H1 (cell line): Measurements from ENCODE around the gene CSNK2A3. TPM values are rescaled to one million over a fixed set of nuclear protein-coding genes. Genes with fewer than 3 reads are reported as not detected.

Experiments used
- CTCF ChIA-PET: fragments of 300-600 bp; sonication (Branson Sonifier 250); formaldehyde crosslinking; loops from one replicate; lab custom pipeline; 2021; ENCODE audit not compliant: partially characterized antibody; lab: Charles Lee
- POLR2A ChIA-PET: fragments of 300-600 bp; sonication (Branson Sonifier 250); formaldehyde crosslinking; loops from one replicate; lab custom pipeline; 2021; ENCODE audit warnings: inconsistent platforms; ENCODE audit not compliant: partially characterized antibody; lab: Charles Lee
- DNase-seq, 2 experiments: peaks; one replicate each; pipeline versions ENCODE4 v3.0.0 to v3.0.0-alpha.2; 2010 to 2022; ENCODE audit warnings: low spot score in 2 of 2, low read depth in 1 of 2, mixed read lengths in 1 of 2
- FAIRE-seq: peaks from 2 replicates; lab custom pipeline; 2011; peaks lifted over from hg19 to GRCh38; lab: Jason Lieb, UNC
- H2AFZ ChIP-seq: 2 replicates; pipeline ENCODE4 v1.8.1; 2012; ENCODE audit warnings: low read length, inconsistent platforms
- H2AK5ac ChIP-seq: 2 replicates; pipeline ENCODE4 v1.6.1; 2013; ENCODE audit warnings: low read depth, low read length
- H2BK120ac ChIP-seq: replicated peaks from 2 replicates; pipeline ENCODE3; 2013; ENCODE audit warnings: low read depth, low read length, inconsistent platforms
- H2BK12ac ChIP-seq: 2 replicates; pipeline ENCODE4 v1.6.1; 2013; ENCODE audit warnings: low read depth, low read length
- H2BK15ac ChIP-seq: 2 replicates; pipeline ENCODE4 v1.6.1; 2013; ENCODE audit warnings: low read length
- H2BK20ac ChIP-seq: 2 replicates; pipeline ENCODE4 v1.6.1; 2013; ENCODE audit warnings: low read length
- H2BK5ac ChIP-seq: 2 replicates; pipeline ENCODE4 v1.6.1; 2013; ENCODE audit warnings: low read depth, low read length
- H3K14ac ChIP-seq: 2 replicates; pipeline ENCODE4 v1.6.1; 2013; ENCODE audit warnings: inconsistent platforms; ENCODE audit not compliant: insufficient read length
- H3K18ac ChIP-seq: 2 replicates; pipeline ENCODE4 v1.6.1; 2013; ENCODE audit warnings: low read length; ENCODE audit errors: extremely low read depth
- H3K23ac ChIP-seq: 2 replicates; pipeline ENCODE4 v1.6.1; 2013; ENCODE audit warnings: inconsistent platforms; ENCODE audit not compliant: insufficient read length
- H3K23me2 ChIP-seq: 2 replicates; pipeline ENCODE4 v1.6.1; 2013; ENCODE audit warnings: low read depth, low read length
- H3K27ac ChIP-seq: 2 replicates; pipeline ENCODE4 v1.6.1; 2011; ENCODE audit warnings: low read depth, low read length, inconsistent platforms
- H3K27me3 ChIP-seq, 4 experiments: replicated peaks in 1 of 4; 1 replicate in 1 of 4; 2 replicates in 3 of 4; pipeline versions ENCODE4 v1.6.1 to v1.8.1; 2011 to 2013; ENCODE audit warnings: low read length in 3 of 4, mild to moderate bottlenecking in 3 of 4, inconsistent platforms in 2 of 4, mixed read lengths in 2 of 4, moderate library complexity in 1 of 4; ENCODE audit not compliant: control insufficient read depth in 3 of 4, insufficient read depth in 3 of 4; ENCODE audit errors: extremely low read depth in 1 of 4
- H3K36me3 ChIP-seq, 4 experiments: 2 replicates each; pipeline versions ENCODE4 v1.6.1 to v1.8.1; 2011 to 2013; ENCODE audit warnings: mild to moderate bottlenecking in 4 of 4, low read length in 3 of 4, moderate library complexity in 2 of 4, control low read depth in 1 of 4, inconsistent platforms in 1 of 4; ENCODE audit not compliant: insufficient read depth in 4 of 4, control insufficient read depth in 2 of 4
- H3K4ac ChIP-seq: replicated peaks from 2 replicates; pipeline ENCODE3; 2013; ENCODE audit warnings: low read length, low read depth, mixed read lengths, inconsistent platforms; ENCODE audit not compliant: insufficient read length
- H3K4me1 ChIP-seq, 4 experiments: replicated peaks in 1 of 4; 1 replicate in 1 of 4; 2 replicates in 3 of 4; pipeline versions ENCODE4 v1.6.1 to v1.8.1; 2011 to 2013; ENCODE audit warnings: low read length in 3 of 4, inconsistent platforms in 2 of 4, mixed read lengths in 1 of 4; ENCODE audit not compliant: insufficient read depth in 4 of 4, control insufficient read depth in 3 of 4
- H3K4me2 ChIP-seq, 2 experiments: 2 replicates each; pipeline versions ENCODE4 v1.6.1 to v1.8.1; 2011 to 2013; ENCODE audit warnings: low read depth in 2 of 2, low read length in 2 of 2, control low read depth in 1 of 2, inconsistent platforms in 1 of 2, mild to moderate bottlenecking in 1 of 2; ENCODE audit not compliant: insufficient read depth in 1 of 2
- H3K4me3 ChIP-seq, 4 experiments: fragments of 200-600, 300-600 bp in 1 of 4; sonication (generic), shearing (Covaris generic), sonication (Bioruptor Twin) in 1 of 4; 2 replicates each; pipeline versions ENCODE4 v1.5.1 to v1.8.1; 2011 to 2016; ENCODE audit warnings: low read length in 4 of 4, low read depth in 3 of 4, control low read depth in 2 of 4, inconsistent platforms in 2 of 4, mild to moderate bottlenecking in 2 of 4, mixed read lengths in 1 of 4, moderate library complexity in 1 of 4; ENCODE audit not compliant: insufficient read depth in 2 of 4; ENCODE audit errors: extremely low read depth in 1 of 4
- H3K56ac ChIP-seq: replicated peaks from 2 replicates; pipeline ENCODE3; 2013; ENCODE audit warnings: low read depth, mild to moderate bottlenecking, mixed read lengths, low read length, inconsistent platforms; ENCODE audit not compliant: insufficient read length
- H3K79me1 ChIP-seq: 2 replicates; pipeline ENCODE4 v1.6.1; 2013; ENCODE audit warnings: low read depth, low read length, control low read depth
- H3K79me2 ChIP-seq, 2 experiments: 2 replicates each; pipeline versions ENCODE4 v1.6.1 to v1.8.1; 2012 to 2013; ENCODE audit warnings: low read length in 2 of 2, mild to moderate bottlenecking in 2 of 2, inconsistent platforms in 1 of 2; ENCODE audit not compliant: insufficient read depth in 2 of 2, control insufficient read depth in 1 of 2
- H3K9ac ChIP-seq, 4 experiments: replicated peaks in 1 of 4; 1 replicate in 1 of 4; 2 replicates in 3 of 4; pipeline versions ENCODE4 v1.6.1 to v1.8.1; 2011 to 2013; ENCODE audit warnings: low read depth in 3 of 4, low read length in 3 of 4, control low read depth in 2 of 4, mild to moderate bottlenecking in 2 of 4, moderate library complexity in 2 of 4, inconsistent platforms in 1 of 4; ENCODE audit errors: extremely low read depth in 1 of 4
- H3K9me3 ChIP-seq, 2 experiments: 2 replicates each; pipeline versions ENCODE4 v1.6.1 to v1.8.1; 2012 to 2013; ENCODE audit warnings: mild to moderate bottlenecking in 2 of 2, moderate library complexity in 2 of 2, control low read depth in 1 of 2, inconsistent platforms in 1 of 2, low read depth in 1 of 2, low read length in 1 of 2, mixed read lengths in 1 of 2; ENCODE audit not compliant: insufficient read depth in 2 of 2
- H4K20me1 ChIP-seq, 2 experiments: replicated peaks in 1 of 2; 2 replicates each; pipeline versions ENCODE3 to v1.8.1; 2011 to 2013; ENCODE audit warnings: inconsistent platforms in 2 of 2, low read length in 2 of 2, mild to moderate bottlenecking in 1 of 2; ENCODE audit not compliant: insufficient read depth in 2 of 2, control insufficient read depth in 1 of 2
- H4K5ac ChIP-seq: 2 replicates; pipeline ENCODE4 v1.6.1; 2013; ENCODE audit warnings: low read length, low read depth, mixed read lengths, inconsistent platforms; ENCODE audit not compliant: insufficient read length
- H4K8ac ChIP-seq: 2 replicates; pipeline ENCODE4 v1.8.0; 2013; ENCODE audit warnings: mild to moderate bottlenecking, moderate library complexity, low read length, inconsistent platforms; ENCODE audit not compliant: insufficient read depth; ENCODE audit errors: extremely low read depth
- H4K91ac ChIP-seq: replicated peaks from 2 replicates; pipeline ENCODE3; 2013; ENCODE audit warnings: low read length, mixed read lengths, inconsistent platforms; ENCODE audit not compliant: insufficient read length
- BACH1 ChIP-seq: IDR thresholded peaks from 2 replicates; pipeline ENCODE4 v1.6.1; 2012; ENCODE audit warnings: low read length, improper control_type of control experiment
- KDM1A ChIP-seq: fragments of 200-600, 300-600 bp; sonication (generic); IDR thresholded peaks from 2 replicates; pipeline ENCODE4 v1.7.1; 2016; ENCODE audit warnings: mild to moderate bottlenecking, low read length, borderline replicate concordance
- WGBS, 2 experiments: shearing (Covaris generic) in 1 of 2; methylation state at CpG; one replicate each; pipeline versions ENCODE4 v1.1.6 to v1.1.7; 2013 to 2015; ENCODE audit warnings: low lambda C conversion rate in 2 of 2, mixed read lengths in 2 of 2, inconsistent platforms in 1 of 2, low coverage in 1 of 2, missing lambda C conversion rate in 1 of 2; ENCODE audit not compliant: insufficient replicate concordance in 2 of 2, insufficient coverage in 1 of 2, insufficient read length in 1 of 2; ENCODE audit errors: extremely low coverage in 1 of 2, missing lambda C conversion rate in 1 of 2; 5-methylcytosine and 5-hydroxymethylcytosine counted together
- polyA plus RNA-seq, 7 experiments: library from polyadenylated mRNA; depleted of rRNA in 3 of 7; stranded (reverse) in 5 of 7; unstranded in 2 of 7; fragments of >200 nt in 5 of 7; fragments of 200-250 nt in 2 of 7; gene quantifications; 1 replicate in 5 of 7; 2 replicates in 1 of 7; 4 replicates in 1 of 7; pipeline versions ENCODE4 v1.2.1 to v1.2.3, GENCODE V29; 2011 to 2013; ENCODE audit warnings: missing spikeins in 2 of 7, mixed read lengths in 2 of 7
- total RNA-seq: library from RNA; stranded (reverse); fragmentation: NEBNext Ultra II Directional; extraction: Animal tissue kit (Norgen Biotek cat#: 25700); gene quantifications from 2 replicates; pipeline ENCODE4 v1.2.1, GENCODE V29; 2021

CSNK2A3 gene
- total and polyA plus RNA-seq, 2 of the 8 experiments (the other 6 are each of a cell fraction or from before 2014, with no cell fraction given) = 0.69 to 1.0 TPM

DNA sequence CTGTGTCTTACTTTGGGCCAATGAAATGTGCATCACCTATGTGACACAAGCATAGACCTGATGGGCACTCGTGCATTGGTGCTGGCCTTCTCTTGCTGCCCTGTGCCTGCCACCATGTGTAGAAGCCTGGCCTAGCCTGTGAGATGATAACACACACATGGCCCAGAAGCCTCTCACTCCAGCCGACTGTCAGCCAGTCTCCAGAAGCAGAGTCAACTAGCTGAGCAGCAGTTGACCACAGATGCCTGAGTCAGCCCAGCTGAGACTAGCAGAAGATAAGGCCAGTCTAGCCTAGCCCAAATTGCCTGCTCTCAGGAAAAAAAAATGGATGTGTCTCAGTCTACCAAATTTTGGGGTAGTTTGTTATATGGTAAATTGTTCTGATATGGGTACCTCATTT, 46.2 kb downstream of the CSNK2A3 start:
- no peak overlapping the region for H3K4ac ChIP-seq
- no peaks in the 10 kb centered on the region for H3K27me3 ChIP-seq
- TF ChIP-seq BACH1 (no peak), KDM1A (no peak)
- TF ChIP-seq, all 59 proteins: peak for 0
- H4K91ac ChIP-seq = no peak overlapping the region
- H2BK20ac ChIP-seq = no peak overlapping the region
- H3K36me3 ChIP-seq = no peaks in the 10 kb centered on the region
- no peak overlapping the region for H2AFZ ChIP-seq
- H3K14ac ChIP-seq = no peak overlapping the region
- ChIA-PET CTCF (interaction anchor here (0.7 kb wide), 1 partner anchor 157 kb away, joined by 3 read pairs; no protein-coding TSS in a partner anchor), POLR2A (no interaction called here)
- no peaks in the 10 kb centered on the region for H3K23me2 ChIP-seq
- H3K9me3 ChIP-seq = no peaks in the 10 kb centered on the region
- no peak overlapping the region for H2BK15ac ChIP-seq
- 76% methylated on average over 2 of the region's 2 CpGs; no CpG with 5 or more reads in 1 of the 2 experiments for WGBS, 2 experiments
- no peaks in the 10 kb centered on the region for H4K20me1 ChIP-seq
- H3K56ac ChIP-seq = no peak overlapping the region
- H3K79me2 ChIP-seq = no peaks in the 10 kb centered on the region
- no peak for FAIRE-seq
- H2BK120ac ChIP-seq = no peak overlapping the region
- no peak overlapping the region for H2BK5ac ChIP-seq
- H3K4me3 ChIP-seq = no peak overlapping the region
- H3K23ac ChIP-seq = no peak overlapping the region
- no peaks in the 10 kb centered on the region for H3K79me1 ChIP-seq
- H3K4me1 ChIP-seq = no peaks in the 10 kb centered on the region
- H4K8ac ChIP-seq = no peak overlapping the region
- no peak overlapping the region for H3K9ac ChIP-seq
- no peak overlapping the region for H4K5ac ChIP-seq
- no peak overlapping the region for H3K18ac ChIP-seq
- H3K27ac ChIP-seq = no peak overlapping the region
- no peak overlapping the region for H2AK5ac ChIP-seq
- no peak overlapping the region for H2BK12ac ChIP-seq
- DNase-seq = no peak
- H3K4me2 ChIP-seq = no peak overlapping the region
